Panc1 (cell line): ENCODE measurements around the gene PGBD1. TPM values are rescaled to one million over a fixed set of nuclear protein-coding genes. Genes with fewer than 3 reads are reported as not detected.

Source experiments
- ATAC-seq: fragments of 200-7000 bp; cut with Tn5 transposase; 2 replicates; pipeline ENCODE4 v1.9.1; 2020; ENCODE audit warnings: mild to moderate bottlenecking, moderate library complexity
- BruUV-seq: library from RNA; stranded (reverse); fragments of 400-500 nt; replicated peaks from 2 replicates; lab custom pipeline; 2021; lab: Mats Ljungman, UMichigan
- CTCF ChIA-PET: fragments of 300-600 bp; sonication (Branson Sonifier 250); formaldehyde crosslinking; loops from one replicate; lab custom pipeline; 2022; ENCODE audit warnings: antibody characterized with exemption; lab: Charles Lee
- POLR2A ChIA-PET: fragments of 300-600 bp; sonication (Branson Sonifier 250); formaldehyde crosslinking; loops from one replicate; lab custom pipeline; 2022; ENCODE audit warnings: antibody characterized with exemption; lab: Charles Lee
- DNase-seq: peaks from one replicate; pipeline ENCODE4 v3.0.0-alpha.2; 2010; ENCODE audit warnings: low read depth, low spot score
- H3K27ac ChIP-seq: 2 replicates; pipeline ENCODE4 v1.5.1; 2011; ENCODE audit warnings: mild to moderate bottlenecking, low read length, inconsistent platforms
- H3K27me3 ChIP-seq: fragments of 200-500 bp; sonication (Bioruptor generic); 2 replicates; pipeline ENCODE4 v1.6.0; 2014; ENCODE audit warnings: low read length, inconsistent platforms; ENCODE audit not compliant: control insufficient read depth, insufficient read depth
- H3K36me3 ChIP-seq: fragments of 200-500 bp; sonication (Bioruptor generic); 2 replicates; pipeline ENCODE4 v1.5.1; 2014; ENCODE audit warnings: inconsistent platforms, mild to moderate bottlenecking, low read length, moderate library complexity; ENCODE audit not compliant: control insufficient read depth, insufficient read depth
- H3K4me1 ChIP-seq: 2 replicates; pipeline ENCODE4 v1.5.1; 2011; ENCODE audit warnings: inconsistent platforms, mild to moderate bottlenecking, low read length, moderate library complexity; ENCODE audit not compliant: control insufficient read depth, insufficient read depth
- H3K4me3 ChIP-seq, 2 experiments: 2 replicates each; pipeline ENCODE4 v1.5.1; 2011 to 2012; ENCODE audit warnings: low read depth in 2 of 2, low read length in 2 of 2, mild to moderate bottlenecking in 2 of 2, inconsistent platforms in 1 of 2, moderate library complexity in 1 of 2
- H3K9me3 ChIP-seq: fragments of 200-500 bp; sonication (Bioruptor generic); 2 replicates; pipeline ENCODE4 v1.5.1; 2014; ENCODE audit warnings: low read depth, mild to moderate bottlenecking, inconsistent platforms, low read length, moderate library complexity; ENCODE audit not compliant: control insufficient read depth, insufficient read depth
- CTCF ChIP-seq: fragments of 450-650 bp; IDR thresholded peaks from 2 replicates; pipeline ENCODE4 v1.5.1; 2017; ENCODE audit warnings: mild to moderate bottlenecking
- POLR2AphosphoS5 ChIP-seq: IDR thresholded peaks from 2 replicates; pipeline ENCODE4 v1.6.1; 2012; ENCODE audit warnings: mild to moderate bottlenecking, low read depth, low read length, moderate library complexity
- REST ChIP-seq, 2 experiments: IDR thresholded peaks; 2 replicates each; pipeline ENCODE4 v1.6.1; 2011 to 2012; ENCODE audit warnings: low read depth in 2 of 2, control low read depth in 1 of 2, low read length in 1 of 2, mild to moderate bottlenecking in 1 of 2, moderate library complexity in 1 of 2; ENCODE audit not compliant: insufficient read depth in 1 of 2
- SIN3A ChIP-seq: IDR thresholded peaks from 2 replicates; pipeline ENCODE4 v1.6.1; 2012; ENCODE audit warnings: low read depth, mild to moderate bottlenecking, low read length, moderate library complexity, borderline replicate concordance; ENCODE audit not compliant: insufficient read depth
- TCF7L2 ChIP-seq: IDR thresholded peaks from 2 replicates; pipeline ENCODE4 v1.6.1; 2011; ENCODE audit warnings: mild to moderate bottlenecking, low read depth, low read length, inconsistent platforms
- in situ Hi-C: cut with HindIII; loops from 2 replicates; pipeline ENCODE4 v1.10.0; 2016; ENCODE audit warnings: low sequenced_read_pairs, low pct_unique_long_range_greater_than_20kb
- intact Hi-C: fragments of 100-400 bp; cut with micrococcal nuclease; formaldehyde crosslinking; loops from one replicate; pipeline ENCODE4 v1.10.0; 2022; ENCODE audit not compliant: unreplicated experiment
- total RNA-seq: library from RNA; stranded (reverse); gene quantifications from one replicate; pipeline ENCODE4 v1.2.1, GENCODE V29; 2021; ENCODE audit not compliant: unreplicated experiment

Gene PGBD1
- total RNA-seq, 1 experiment from 2014 or later = 7.6 TPM

DNA sequence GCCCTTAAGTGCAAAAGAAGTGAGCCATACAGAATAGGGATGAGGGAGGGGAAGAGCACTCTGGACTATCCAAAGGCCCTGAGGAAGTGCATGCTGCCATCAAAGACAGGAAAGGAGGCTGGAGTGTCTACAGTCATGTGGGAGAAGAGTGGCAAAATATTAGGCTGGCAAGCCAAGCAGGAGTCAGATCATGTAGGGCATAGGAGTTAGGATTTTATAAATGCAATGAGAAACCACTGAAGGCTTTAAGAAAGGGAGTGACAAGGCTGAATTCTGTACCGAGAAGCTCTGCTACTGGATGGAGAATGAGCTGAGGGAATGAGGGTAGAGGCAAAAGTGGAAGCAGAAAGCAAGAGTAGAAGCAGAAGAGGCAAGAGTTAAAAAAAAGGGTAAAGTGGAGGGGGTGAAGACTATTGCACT, 52.2 kb downstream of the PGBD1 start:
- Histone ChIP-seq H3K36me3 (no peaks in the 10 kb centered on the region; the same call in none of the 2 replicates), H3K9me3 (peaks cover 8% of the 10 kb centered on the region; the same call in 1 of the 2 replicates), H3K27ac (no peak overlapping the region), H3K4me1 (peaks cover 23% of the 10 kb centered on the region), H3K27me3 (no peaks in the 10 kb centered on the region), H3K4me3 (no peak overlapping the region)
- no TSS peak for BruUV-seq
- DNase-seq = no peak
- ChIA-PET CTCF (no interaction called here), POLR2A (no interaction called here)
- no peak for ATAC-seq
- TF ChIP-seq POLR2AphosphoS5 = no peak
- no peak for TF ChIP-seq REST (IDR thresholded peaks at IDR 0.05; ENCODE audit: insufficient read depth in 1 of 2, low read depth in 2 of 2, low read length in 1 of 2)
- TF ChIP-seq SIN3A = no peak
- no peak for TF ChIP-seq TCF7L2
- no peak for TF ChIP-seq CTCF
- in situ Hi-C loops = no loop called here
- intact Hi-C loops = no loop called here

GRCh38 chr6:28334286-28335039, 53.1 kb downstream of the PGBD1 start:
- Histone ChIP-seq H3K27ac (peak overlapping the region; percentile 95; the same call in 1 of the 2 replicates), H3K4me1 (peaks cover 23% of the 10 kb centered on the region), H3K36me3 (no peaks in the 10 kb centered on the region; the same call in none of the 2 replicates), H3K4me3 (peak overlapping the region; percentile 85 to 86), H3K9me3 (peaks cover 3% of the 10 kb centered on the region; the same call in 1 of the 2 replicates), H3K27me3 (no peaks in the 10 kb centered on the region)
- intact Hi-C loops (loop anchor here (5.0 kb wide), 1 partner anchor 112 kb away; no protein-coding TSS in a partner anchor), in situ Hi-C loops (no loop called here)
- DNase-seq = no peak
- CTCF ChIA-PET = no interaction called here
- TF ChIP-seq REST (IDR thresholded peaks at IDR 0.05; ENCODE audit: insufficient read depth in 1 of 2, low read depth in 2 of 2, low read length in 1 of 2) (no peak), CTCF (no peak), SIN3A (no peak), TCF7L2 (no peak), POLR2AphosphoS5 (no peak)
- BruUV-seq = no TSS peak
- no peak for ATAC-seq
- POLR2A ChIA-PET = interaction anchor here (0.7 kb wide), 1 partner anchor 22 kb away, joined by 3 read pairs; no protein-coding TSS in a partner anchor
